Thyroid gland (tissue), 4 donors: ENCODE results near the gene PLCL1. TPM values are rescaled to one million over a fixed set of nuclear protein-coding genes. Genes with fewer than 3 reads are reported as not detected.

Experiments
- DNase-seq, 2 donors: peaks; one replicate each; pipeline ENCODE4 v3.0.0-alpha.2; 2019
- H3K27ac ChIP-seq, 3 donors: fragments of 200-600 bp; sonication (generic); 1 replicate in 2 of 3; 2 replicates in 1 of 3; pipeline ENCODE4 v1.5.1; 2016 to 2019; ENCODE audit warnings: mild to moderate bottlenecking in 1 of 3, moderate library complexity in 1 of 3
- H3K27me3 ChIP-seq: fragments of 200-600 bp; sonication (generic); one replicate; pipeline ENCODE4 v1.5.1; 2019
- H3K36me3 ChIP-seq, 2 donors: fragments of 200-600 bp; sonication (generic); one replicate each; pipeline ENCODE4 v1.5.1; 2016 to 2019
- H3K4me1 ChIP-seq, 2 donors: fragments of 200-600 bp; sonication (generic); one replicate each; pipeline ENCODE4 v1.5.1; 2017 to 2019
- H3K4me3 ChIP-seq, 3 donors: fragments of 200-600 bp; sonication (generic); replicated peaks in 1 of 3; 1 replicate in 2 of 3; 2 replicates in 1 of 3; pipeline ENCODE4 v1.5.1; 2016; ENCODE audit warnings: mild to moderate bottlenecking in 1 of 3
- H3K9me3 ChIP-seq: fragments of 200-600 bp; sonication (generic); one replicate; pipeline ENCODE4 v1.5.1; 2017
- CTCF ChIP-seq, 6 experiments: fragments of 200-600 bp in 3 of 6; fragments of 450-650 bp in 3 of 6; sonication (generic) in 3 of 6; IDR thresholded peaks; one replicate each; pipeline ENCODE4 v1.5.1; 2016 to 2019; ENCODE audit warnings: antibody characterized with exemption in 6 of 6, mild to moderate bottlenecking in 2 of 6, inconsistent platforms in 1 of 6, moderate library complexity in 1 of 6
- POLR2A ChIP-seq, 2 donors: fragments of 450-650 bp; IDR thresholded peaks; one replicate each; pipeline ENCODE4 v1.6.1; 2017; ENCODE audit warnings: antibody characterized with exemption in 2 of 2, mild to moderate bottlenecking in 2 of 2, moderate library complexity in 1 of 2
- WGBS, 2 donors: methylation state at CpG; one replicate each; pipeline ENCODE4 v1.1.5; 2017; 5-methylcytosine and 5-hydroxymethylcytosine counted together
- intact Hi-C: fragments of 100-400 bp; cut with DNase I; formaldehyde crosslinking; loops from one replicate; pipeline ENCODE4 v1.15.1; 2023
- total RNA-seq, 4 donors: library from RNA; depleted of rRNA; stranded (reverse); fragments of >200 nt; gene quantifications; one replicate each; pipeline ENCODE4 v1.2.3, GENCODE V29; 2016

PLCL1 gene
- total RNA-seq, 4 donors from 2014 or later, result 9.1 to 11.8 (median 9.9) TPM

GRCh38 chr2:198052741-198053140 is 248.3 kb downstream of the PLCL1 start:
- H3K4me1 ChIP-seq, result no peaks in the 10 kb centered on the region

GRCh38 chr2:198053148-198053547 is 248.8 kb downstream of the PLCL1 start:
- Histone ChIP-seq H3K4me3 (no peak overlapping the region), H3K27me3 (no peaks in the 10 kb centered on the region), H3K27ac (no peak overlapping the region), H3K4me1 (no peaks in the 10 kb centered on the region), H3K9me3 (no peaks in the 10 kb centered on the region), H3K36me3 (no peaks in the 10 kb centered on the region)
- TF ChIP-seq POLR2A (IDR thresholded peaks at IDR 0.05) (no peak), CTCF (IDR thresholded peaks at IDR 0.05) (no peak)
- DNase-seq, result no peak
- intact Hi-C loops, result no loop called here
- WGBS, 2 donors, result 91 to 97% methylated on average over 1 of the region's 1 CpG

More at GRCh38 chr2:198052741-198053140, 248.3 kb downstream of the PLCL1 start:
- Histone ChIP-seq H3K4me3 (no peak overlapping the region), H3K36me3 (no peaks in the 10 kb centered on the region), H3K9me3 (no peaks in the 10 kb centered on the region), H3K27ac (no peak overlapping the region), H3K27me3 (no peaks in the 10 kb centered on the region)
- no peak for DNase-seq
- TF ChIP-seq POLR2A (IDR thresholded peaks at IDR 0.05) (no peak), CTCF (IDR thresholded peaks at IDR 0.05) (no peak)
- intact Hi-C loops, result no loop called here
- 88 to 90% methylated on average over 2 of the region's 2 CpGs for WGBS, 2 donors

- Histone ChIP-seq H3K9me3 (no peaks in the 10 kb centered on the region), H3K27ac (no peak overlapping the region), H3K27me3 (no peaks in the 10 kb centered on the region), H3K36me3 (no peaks in the 10 kb centered on the region), H3K4me1 (no peaks in the 10 kb centered on the region), H3K4me3 (no peak overlapping the region)
- no peak for DNase-seq
- no peak for TF ChIP-seq CTCF (IDR thresholded peaks at IDR 0.05)
- TF ChIP-seq POLR2A (IDR thresholded peaks at IDR 0.05), result no peak
- intact Hi-C loops, result no loop called here
- 88 to 91% methylated on average over 1 of the region's 1 CpG for WGBS, 2 donors
These were observed 249.4 kb downstream of the PLCL1 start for GRCh38 chr2:198053776-198054175.

- WGBS, 2 donors, result 63 to 67% methylated on average over 1 of the region's 1 CpG
- H3K9me3 ChIP-seq, result no peaks in the 10 kb centered on the region
- H3K4me1 ChIP-seq, result no peaks in the 10 kb centered on the region
- H3K4me3 ChIP-seq, result no peak overlapping the region
- no peak for TF ChIP-seq POLR2A (IDR thresholded peaks at IDR 0.05)
- peak in 3 of 6 experiments; percentile 8 to 38 (median 33) for TF ChIP-seq CTCF (IDR thresholded peaks at IDR 0.05)
- no peaks in the 10 kb centered on the region for H3K27me3 ChIP-seq
- H3K27ac ChIP-seq, result no peak overlapping the region
- DNase-seq, result peak; percentile 6 to 25
- H3K36me3 ChIP-seq, result no peaks in the 10 kb centered on the region
- intact Hi-C loops, result no loop called here
These were observed 249.9 kb downstream of the PLCL1 start for GRCh38 chr2:198054299-198054698.

- H3K4me3 ChIP-seq, result no peak overlapping the region
- H3K36me3 ChIP-seq, result no peaks in the 10 kb centered on the region
- 71 to 84% methylated on average over 2 of the region's 2 CpGs for WGBS, 2 donors
- TF ChIP-seq CTCF (IDR thresholded peaks at IDR 0.05), result no peak
- TF ChIP-seq POLR2A (IDR thresholded peaks at IDR 0.05), result no peak
- H3K27ac ChIP-seq, result no peak overlapping the region
- no peaks in the 10 kb centered on the region for H3K27me3 ChIP-seq
- H3K4me1 ChIP-seq, result no peaks in the 10 kb centered on the region
- H3K9me3 ChIP-seq, result no peaks in the 10 kb centered on the region
- intact Hi-C loops, result no loop called here
- DNase-seq, result no peak
These were observed 251.3 kb downstream of the PLCL1 start for GRCh38 chr2:198055716-198056115.
